HFFc6 (cell line): ENCODE measurements around the gene LSM12. TPM values are rescaled to one million over a fixed set of nuclear protein-coding genes. Genes with fewer than 3 reads are reported as not detected.

Source experiments
- DNase-seq: peaks from one replicate; pipeline ENCODE4 v3.0.0-alpha.2; 2018
- H3K27ac Mint-ChIP-seq: 2 replicates; pipeline ENCODE4 v1.8.0; 2020; ENCODE audit warnings: mild to moderate bottlenecking, mixed read lengths
- H3K27me3 Mint-ChIP-seq: 2 replicates; pipeline ENCODE4 v1.8.0; 2021; ENCODE audit warnings: mild to moderate bottlenecking, moderate library complexity, mixed read lengths; ENCODE audit not compliant: insufficient read depth
- H3K36me3 Mint-ChIP-seq: 2 replicates; pipeline ENCODE4 v1.8.0; 2021; ENCODE audit warnings: low read depth, mixed read lengths
- H3K4me1 Mint-ChIP-seq: 2 replicates; pipeline ENCODE4 v1.8.0; 2020; ENCODE audit warnings: low read depth, mixed read lengths
- H3K4me3 Mint-ChIP-seq: 2 replicates; pipeline ENCODE4 v1.8.0; 2020; ENCODE audit warnings: mild to moderate bottlenecking, moderate library complexity, mixed read lengths
- H3K9me3 Mint-ChIP-seq: 2 replicates; pipeline ENCODE4 v1.8.0; 2020; ENCODE audit warnings: mild to moderate bottlenecking, mixed read lengths
- CTCF ChIP-seq: fragments of 200-600 bp; sonication (generic); IDR thresholded peaks from 2 replicates; pipeline ENCODE4 v1.5.0; 2021; ENCODE audit warnings: antibody characterized with exemption, mild to moderate bottlenecking
- total RNA-seq, 6 experiments: library from RNA; stranded (reverse); fragmentation: NEBNext Ultra II Directional; extraction: Animal tissue kit (Norgen Biotek cat#: 25700); gene quantifications; 2 replicates in 1 of 6; 3 replicates in 5 of 6; pipeline ENCODE4 v1.2.3, GENCODE V29; 2021

LSM12 gene
- total RNA-seq, 6 experiments from 2014 or later, result 86.6 to 101 (median 94.5) TPM

DNA sequence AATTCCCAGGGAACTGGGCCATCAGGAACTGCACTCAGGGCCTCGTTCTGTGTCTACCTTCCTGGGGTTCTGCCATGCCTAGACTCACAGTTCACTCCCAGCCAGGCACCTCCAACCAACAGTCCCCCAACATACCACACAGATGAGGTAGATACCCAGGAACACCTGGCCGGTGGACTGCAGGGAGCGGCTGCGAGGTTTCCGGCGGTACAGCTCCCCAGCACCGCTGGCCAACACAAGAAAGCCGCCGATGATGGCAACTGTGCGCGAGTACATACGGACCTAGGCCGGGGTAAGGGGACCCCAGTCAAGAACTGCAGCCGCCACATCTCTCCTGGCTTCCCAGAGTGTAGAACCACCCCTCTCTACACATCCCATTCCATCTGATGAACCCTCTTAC lies 53.6 kb downstream of the LSM12 start:
- no peak for TF ChIP-seq CTCF
- Mint-ChIP-seq H3K4me1 (peaks cover 47% of the 10 kb centered on the region), H3K27ac (no peak overlapping the region), H3K9me3 (no peaks in the 10 kb centered on the region), H3K36me3 (peaks cover 18% of the 10 kb centered on the region), H3K4me3 (no peak overlapping the region), H3K27me3 (peaks cover 5% of the 10 kb centered on the region)
- no peak for DNase-seq

- Mint-ChIP-seq H3K9me3 (no peaks in the 10 kb centered on the region), H3K4me3 (no peak overlapping the region), H3K27ac (no peak overlapping the region), H3K36me3 (peaks cover 18% of the 10 kb centered on the region), H3K27me3 (peaks cover 5% of the 10 kb centered on the region), H3K4me1 (peaks cover 50% of the 10 kb centered on the region)
- TF ChIP-seq CTCF, result no peak
- DNase-seq, result no peak
Observed at GRCh38 chr17:44012391-44012790, 54.1 kb downstream of the LSM12 start.

- Mint-ChIP-seq H3K27ac (no peak overlapping the region), H3K4me3 (no peak overlapping the region), H3K27me3 (peaks cover 8% of the 10 kb centered on the region), H3K4me1 (peaks cover 50% of the 10 kb centered on the region), H3K9me3 (no peaks in the 10 kb centered on the region), H3K36me3 (peaks cover 18% of the 10 kb centered on the region)
- no peak for TF ChIP-seq CTCF
- no peak for DNase-seq
Observed at GRCh38 chr17:44011876-44012275, 54.6 kb downstream of the LSM12 start.

DNA sequence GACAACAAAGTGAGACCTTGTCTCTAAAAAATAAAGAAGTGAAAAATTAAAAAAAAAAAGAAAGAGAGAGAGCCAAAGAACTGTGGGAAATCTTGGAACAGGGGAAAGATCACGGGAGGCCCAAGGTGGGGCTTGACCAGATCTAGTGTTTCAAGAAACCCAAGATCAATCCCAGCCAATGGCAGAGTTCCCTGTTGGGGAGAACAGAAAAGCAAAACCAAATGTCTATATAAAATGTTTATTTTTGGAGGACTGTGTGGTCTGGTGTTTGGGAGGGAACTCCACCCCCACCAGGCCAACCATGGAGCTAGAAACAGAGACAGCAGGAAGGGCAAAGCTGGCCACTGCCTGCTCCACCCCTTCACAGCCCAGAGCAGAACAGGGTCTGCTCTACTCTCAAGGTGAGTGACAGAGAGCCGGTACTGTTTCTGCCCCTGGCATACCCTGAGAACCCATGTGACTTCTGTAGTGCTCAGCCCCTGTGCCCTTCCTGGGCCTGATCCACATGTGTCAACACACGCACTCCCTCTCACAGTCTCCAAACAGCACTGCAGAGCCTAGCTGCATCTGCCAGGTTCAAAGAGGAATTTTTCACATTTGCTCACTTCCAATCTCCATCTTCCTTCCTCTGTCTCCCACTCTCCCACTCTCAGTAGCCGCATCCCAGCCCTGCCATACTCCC lies 55.4 kb downstream of the LSM12 start:
- Mint-ChIP-seq H3K4me1 (peaks cover 55% of the 10 kb centered on the region), H3K27ac (peak overlapping the region; percentile 0; the same call in 1 of the 2 replicates), H3K9me3 (no peaks in the 10 kb centered on the region), H3K27me3 (peaks cover 8% of the 10 kb centered on the region), H3K36me3 (peaks cover 14% of the 10 kb centered on the region; the same call in 1 of the 2 replicates), H3K4me3 (no peak overlapping the region)
- no peak for DNase-seq
- no peak for TF ChIP-seq CTCF

DNA sequence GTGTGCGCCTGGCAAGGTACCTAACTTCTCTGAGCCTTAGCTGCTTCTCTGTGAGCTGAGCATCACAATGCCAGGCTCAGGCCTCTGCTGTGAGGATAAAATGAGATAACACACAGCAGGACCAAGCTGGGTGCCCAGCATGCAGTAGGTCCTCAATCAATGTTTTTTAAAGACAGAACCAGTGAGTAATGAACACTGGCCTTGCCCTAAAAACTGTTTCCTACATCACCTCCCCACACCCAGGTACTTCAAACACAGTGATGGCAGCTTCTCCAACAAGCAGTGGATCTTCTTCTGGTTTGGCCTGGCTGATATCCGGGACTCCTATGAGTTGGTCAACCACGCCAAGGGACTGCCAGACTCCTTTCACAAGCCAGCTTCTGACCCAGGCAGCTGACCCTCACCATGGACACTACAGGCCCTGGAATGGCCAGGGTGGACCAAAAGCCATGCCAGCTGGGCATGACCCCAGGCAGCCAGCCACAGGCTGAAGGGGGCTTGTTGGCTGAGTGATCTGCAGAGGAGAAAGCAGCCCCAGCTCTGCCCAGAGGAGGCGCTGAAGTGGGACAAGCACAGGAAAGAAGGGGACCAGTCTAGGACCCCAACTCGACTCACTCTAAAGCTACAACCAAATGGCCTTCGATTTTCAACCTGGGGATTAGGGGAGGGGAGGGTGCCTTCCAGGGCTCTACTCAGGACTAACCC lies 58.1 kb downstream of the LSM12 start:
- DNase-seq, result no peak
- no peaks in the 10 kb centered on the region for H3K9me3 Mint-ChIP-seq

More for the DNA sequence above, 58.1 kb downstream of the LSM12 start:
- H3K4me3 Mint-ChIP-seq, result peak overlapping the region; percentile 90
- peaks cover 44% of the 10 kb centered on the region for H3K4me1 Mint-ChIP-seq
- peak; percentile 27 for TF ChIP-seq CTCF
- peak overlapping the region; percentile 84; the same call in 1 of the 2 replicates for H3K27ac Mint-ChIP-seq
- 0 out of 2 replicates have a peak, but pooled peaks cover 7% of the 10 kb centered on the region for H3K36me3 Mint-ChIP-seq
- H3K27me3 Mint-ChIP-seq, result peaks cover 4% of the 10 kb centered on the region
